ENCODE data around the gene CRMP1.

DNA sequence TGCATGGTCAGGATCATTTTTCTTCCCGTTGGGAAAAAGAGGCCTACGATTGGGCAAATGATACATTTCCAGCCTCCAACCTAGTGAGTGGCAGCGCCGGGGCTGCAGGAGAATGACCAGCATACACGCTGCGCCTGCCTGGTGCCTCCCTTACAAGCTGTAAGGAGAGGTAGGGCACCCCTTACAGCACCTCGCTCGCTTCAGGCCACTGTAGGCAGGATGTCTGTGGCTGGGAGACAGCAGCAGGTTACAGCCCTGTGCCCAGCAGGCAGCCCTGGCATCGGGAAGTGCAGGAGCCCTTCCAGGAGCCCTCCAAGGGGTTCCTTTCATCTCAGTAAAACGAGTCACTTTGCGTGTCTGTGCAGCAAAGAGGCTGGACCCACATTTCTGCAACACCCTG lies 93.5 kb downstream of the CRMP1 start:
- TF ChIP-seq, protein P1, sequence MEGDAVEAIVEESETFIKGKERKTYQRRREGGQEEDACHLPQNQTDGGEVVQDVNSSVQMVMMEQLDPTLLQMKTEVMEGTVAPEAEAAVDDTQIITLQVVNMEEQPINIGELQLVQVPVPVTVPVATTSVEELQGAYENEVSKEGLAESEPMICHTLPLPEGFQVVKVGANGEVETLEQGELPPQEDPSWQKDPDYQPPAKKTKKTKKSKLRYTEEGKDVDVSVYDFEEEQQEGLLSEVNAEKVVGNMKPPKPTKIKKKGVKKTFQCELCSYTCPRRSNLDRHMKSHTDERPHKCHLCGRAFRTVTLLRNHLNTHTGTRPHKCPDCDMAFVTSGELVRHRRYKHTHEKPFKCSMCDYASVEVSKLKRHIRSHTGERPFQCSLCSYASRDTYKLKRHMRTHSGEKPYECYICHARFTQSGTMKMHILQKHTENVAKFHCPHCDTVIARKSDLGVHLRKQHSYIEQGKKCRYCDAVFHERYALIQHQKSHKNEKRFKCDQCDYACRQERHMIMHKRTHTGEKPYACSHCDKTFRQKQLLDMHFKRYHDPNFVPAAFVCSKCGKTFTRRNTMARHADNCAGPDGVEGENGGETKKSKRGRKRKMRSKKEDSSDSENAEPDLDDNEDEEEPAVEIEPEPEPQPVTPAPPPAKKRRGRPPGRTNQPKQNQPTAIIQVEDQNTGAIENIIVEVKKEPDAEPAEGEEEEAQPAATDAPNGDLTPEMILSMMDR (IDR thresholded peaks at IDR 0.05), result no peak
- TF ChIP-seq POLR2A (IDR thresholded peaks at IDR 0.05), result no peak
